A673 (cell line): ENCODE results near the gene NUDT11. TPM values are rescaled to one million over a fixed set of nuclear protein-coding genes. Genes with fewer than 3 reads are reported as not detected.
A peak's percentile ranks its signal among the peaks of the same experiment; 100 is the strongest.
"Not testable (repeated sequence)": the region's sequence is repeated elsewhere in the genome, so short reads cannot be mapped to it uniquely, and the experiment has no call there.

Experiments
- Bru-seq: library from RNA; stranded (reverse); fragments of 400-500 nt; gene quantifications from one replicate; lab custom pipeline; 2021; lab: Mats Ljungman, UMichigan
- BruChase-seq, 2 experiments: library from RNA; stranded (reverse); fragments of 400-500 nt; gene quantifications; one replicate each; lab custom pipeline; 2021; lab: Mats Ljungman, UMichigan
- BruUV-seq: library from RNA; stranded (reverse); fragments of 400-500 nt; replicated peaks from 2 replicates; lab custom pipeline; 2021; lab: Mats Ljungman, UMichigan
- CTCF ChIA-PET: fragments of 300-600 bp; sonication (Branson Sonifier 250); formaldehyde crosslinking; loops from one replicate; lab custom pipeline; 2022; ENCODE audit warnings: antibody characterized with exemption; lab: Charles Lee
- POLR2A ChIA-PET: fragments of 300-600 bp; sonication (Branson Sonifier 250); formaldehyde crosslinking; loops from one replicate; lab custom pipeline; 2022; ENCODE audit warnings: antibody characterized with exemption; ENCODE audit not compliant: low non-redundant PET; lab: Charles Lee
- DNase-seq: peaks from one replicate; pipeline ENCODE4 v3.0.0-alpha.2; 2015; ENCODE audit warnings: low spot score
- H3K27ac ChIP-seq: fragments of 200-600 bp; sonication (generic); 2 replicates; pipeline ENCODE4 v1.5.1; 2016; ENCODE audit warnings: mixed run types, low read depth, mild to moderate bottlenecking, mixed read lengths, antibody characterized with exemption, low read length; ENCODE audit not compliant: poor library complexity, severe bottlenecking
- H3K27me3 ChIP-seq: fragments of 200-600 bp; sonication (generic); replicated peaks from 2 replicates; pipeline ENCODE4 v1.6.1; 2017; ENCODE audit warnings: mixed run types, low read depth, mild to moderate bottlenecking, mixed read lengths, antibody characterized with exemption, low read length; ENCODE audit not compliant: insufficient read depth, poor library complexity
- H3K36me3 ChIP-seq: fragments of 200-600 bp; sonication (generic); 2 replicates; pipeline ENCODE4 v1.6.1; 2016; ENCODE audit warnings: mixed run types, mild to moderate bottlenecking, mixed read lengths, antibody characterized with exemption, low read length; ENCODE audit not compliant: insufficient read depth, poor library complexity, severe bottlenecking
- H3K4me1 ChIP-seq: fragments of 200-600 bp; sonication (generic); 2 replicates; pipeline ENCODE4 v1.6.1; 2017; ENCODE audit warnings: mixed run types, mild to moderate bottlenecking, mixed read lengths, antibody characterized with exemption, low read length; ENCODE audit not compliant: insufficient read depth, poor library complexity, severe bottlenecking
- H3K4me3 ChIP-seq: fragments of 200-600 bp; sonication (generic); 2 replicates; pipeline ENCODE4 v1.5.1; 2016; ENCODE audit warnings: low read depth, mixed run types, mild to moderate bottlenecking, mixed read lengths, low read length; ENCODE audit not compliant: poor library complexity, severe bottlenecking
- H3K9me3 ChIP-seq: fragments of 200-600 bp; sonication (generic); 2 replicates; pipeline ENCODE4 v1.6.1; 2016; ENCODE audit warnings: mixed run types, low read depth, mild to moderate bottlenecking, mixed read lengths, antibody characterized with exemption, low read length; ENCODE audit not compliant: poor library complexity, severe bottlenecking
- EZH2 ChIP-seq: fragments of 200-600 bp; sonication (generic); IDR thresholded peaks from 2 replicates; pipeline ENCODE4 v1.6.1; 2017; ENCODE audit warnings: borderline replicate concordance, low read depth, mild to moderate bottlenecking, mixed read lengths, antibody characterized with exemption, low read length; ENCODE audit not compliant: poor library complexity, severe bottlenecking
- intact Hi-C: fragments of 100-400 bp; cut with micrococcal nuclease; formaldehyde crosslinking; loops from one replicate; pipeline ENCODE4 v1.10.0; 2022; ENCODE audit not compliant: unreplicated experiment
- long read RNA-seq: library from polyadenylated mRNA; stranded (forward); transcript quantifications from one replicate; pipeline ENCODE4 v2.0.0, GENCODE V29; 2022
- total RNA-seq: library from RNA; stranded (reverse); gene quantifications from 2 replicates; pipeline ENCODE4 v1.2.3, GENCODE V29; 2021
- TF ChIP-seq, protein P1 (sequence below): fragments of 300-800, 200-600 bp; sonication (generic); conservative IDR thresholded peaks from 2 replicates; pipeline ENCODE4 v1.5.1; 2017; ENCODE audit warnings: low read depth, mild to moderate bottlenecking, antibody characterized with exemption, low read length, moderate library complexity, mixed read lengths

NUDT11 gene
- total RNA-seq (44.6 and 52.4 TPM in 2 replicates), Bru-seq, nascent RNA (percentile 87 among the genes with signal in this experiment), BruChase-seq, experiment 1, labeled RNA remaining after a 2-hour chase (percentile 94 among the genes with signal in this experiment), BruChase-seq, experiment 2, labeled RNA remaining after a 6-hour chase (percentile 97 among the genes with signal in this experiment)
- long read RNA-seq, transcript NUDT11-201 (2 exons, 2,385 nt): major isoform, 266 of 271 reads
- long read RNA-seq, partial matches to known transcripts: 0 of 271 reads
- long read RNA-seq, other reads (novel, unspliced or antisense): 5 of 271 reads

DNA sequence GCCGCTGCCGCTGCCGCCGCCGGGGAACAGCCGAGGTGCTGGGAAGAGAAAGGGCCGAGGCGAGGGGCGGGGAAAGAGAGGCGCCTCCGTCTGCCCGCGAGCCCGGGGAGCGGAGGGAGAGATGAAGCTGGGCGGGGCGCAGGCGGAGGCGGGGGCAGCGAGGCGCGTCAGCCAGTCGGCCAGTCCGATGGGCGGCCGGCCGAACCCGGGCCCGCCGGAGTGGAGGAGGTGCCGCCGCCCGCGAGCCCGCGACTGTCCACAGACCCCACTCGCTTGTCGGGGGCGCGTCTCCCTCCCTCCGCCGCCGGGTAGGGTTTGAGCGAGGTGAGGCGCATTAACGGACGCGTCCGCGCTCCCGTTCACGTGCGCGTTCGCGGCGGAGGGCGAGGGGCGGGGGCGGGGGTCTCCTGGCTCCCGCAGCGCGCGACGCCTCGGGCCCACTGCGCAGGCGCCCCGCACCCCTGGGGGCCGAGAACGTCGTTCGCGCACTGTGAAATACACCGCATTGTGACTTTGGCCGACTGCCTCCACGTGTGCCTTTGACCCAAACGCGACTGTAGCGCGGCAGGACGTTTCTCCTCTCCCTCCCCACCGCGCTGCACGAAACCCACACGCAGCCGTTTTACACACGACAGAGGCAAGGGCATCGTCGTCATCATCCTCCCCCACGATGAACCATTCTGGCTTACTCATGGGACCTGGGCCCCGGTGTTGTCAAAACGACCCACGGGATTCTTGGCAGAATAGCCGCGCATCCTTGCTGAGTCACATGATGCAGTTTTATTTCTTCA lies at the start of gene NUDT11:
NUDT11 (minus strand) TSS at position 92 of the 791 bp plus-strand sequence. CDS start 148 bp downstream, outside the sequence.
- Histone ChIP-seq H3K36me3 (no peaks in the 10 kb centered on the region), H3K4me3 (peak within 1 kb of the TSS; percentile 60), H3K27ac (peak within 1 kb of the TSS; percentile 47), H3K9me3 (no peaks in the 10 kb centered on the region), H3K4me1 (no peaks in the 10 kb centered on the region), H3K27me3 (no peaks in the 10 kb centered on the region)
- no peak for TF ChIP-seq EZH2
- TF ChIP-seq, protein P1, sequence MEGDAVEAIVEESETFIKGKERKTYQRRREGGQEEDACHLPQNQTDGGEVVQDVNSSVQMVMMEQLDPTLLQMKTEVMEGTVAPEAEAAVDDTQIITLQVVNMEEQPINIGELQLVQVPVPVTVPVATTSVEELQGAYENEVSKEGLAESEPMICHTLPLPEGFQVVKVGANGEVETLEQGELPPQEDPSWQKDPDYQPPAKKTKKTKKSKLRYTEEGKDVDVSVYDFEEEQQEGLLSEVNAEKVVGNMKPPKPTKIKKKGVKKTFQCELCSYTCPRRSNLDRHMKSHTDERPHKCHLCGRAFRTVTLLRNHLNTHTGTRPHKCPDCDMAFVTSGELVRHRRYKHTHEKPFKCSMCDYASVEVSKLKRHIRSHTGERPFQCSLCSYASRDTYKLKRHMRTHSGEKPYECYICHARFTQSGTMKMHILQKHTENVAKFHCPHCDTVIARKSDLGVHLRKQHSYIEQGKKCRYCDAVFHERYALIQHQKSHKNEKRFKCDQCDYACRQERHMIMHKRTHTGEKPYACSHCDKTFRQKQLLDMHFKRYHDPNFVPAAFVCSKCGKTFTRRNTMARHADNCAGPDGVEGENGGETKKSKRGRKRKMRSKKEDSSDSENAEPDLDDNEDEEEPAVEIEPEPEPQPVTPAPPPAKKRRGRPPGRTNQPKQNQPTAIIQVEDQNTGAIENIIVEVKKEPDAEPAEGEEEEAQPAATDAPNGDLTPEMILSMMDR: no peak
- intact Hi-C loops: no loop called here
- CTCF ChIA-PET: interaction anchor here (0.7 kb wide), 1 partner anchor 9 kb away, joined by 3 read pairs; no protein-coding TSS in a partner anchor
- POLR2A ChIA-PET: no interaction called here
- DNase-seq: peak; percentile 78
- no TSS peak for BruUV-seq

DNA sequence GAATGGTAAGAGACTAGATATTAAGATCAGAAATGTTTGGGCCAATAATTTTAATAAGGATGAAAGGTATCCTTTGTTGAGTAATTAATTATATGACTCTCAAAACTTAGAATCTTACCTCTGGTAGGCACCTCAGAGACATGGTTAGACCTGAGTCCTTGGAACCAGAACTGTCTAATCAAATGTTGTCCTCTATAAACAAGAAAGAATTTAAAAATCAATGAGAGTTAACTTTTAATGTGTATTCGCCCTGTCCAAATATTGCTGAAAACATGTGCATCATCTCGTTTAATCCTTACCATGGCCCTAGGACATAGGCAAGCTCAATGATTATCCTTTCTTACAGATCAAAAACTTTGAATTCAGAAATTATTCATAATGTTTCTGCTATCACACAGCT lies 24.0 kb upstream of the NUDT11 start:
- H3K36me3 ChIP-seq: no peaks in the 10 kb centered on the region
- intact Hi-C loops: no loop called here
- POLR2A ChIA-PET: no interaction called here
- no peaks in the 10 kb centered on the region for H3K27me3 ChIP-seq
- TF ChIP-seq, protein P1: no peak
- TF ChIP-seq EZH2: no peak
- no peaks in the 10 kb centered on the region for H3K9me3 ChIP-seq
- no peaks in the 10 kb centered on the region for H3K4me1 ChIP-seq
- BruUV-seq: no TSS peak
- no peak for DNase-seq
- no peak overlapping the region for H3K4me3 ChIP-seq
- CTCF ChIA-PET: no interaction called here
- H3K27ac ChIP-seq: no peak overlapping the region

DNA sequence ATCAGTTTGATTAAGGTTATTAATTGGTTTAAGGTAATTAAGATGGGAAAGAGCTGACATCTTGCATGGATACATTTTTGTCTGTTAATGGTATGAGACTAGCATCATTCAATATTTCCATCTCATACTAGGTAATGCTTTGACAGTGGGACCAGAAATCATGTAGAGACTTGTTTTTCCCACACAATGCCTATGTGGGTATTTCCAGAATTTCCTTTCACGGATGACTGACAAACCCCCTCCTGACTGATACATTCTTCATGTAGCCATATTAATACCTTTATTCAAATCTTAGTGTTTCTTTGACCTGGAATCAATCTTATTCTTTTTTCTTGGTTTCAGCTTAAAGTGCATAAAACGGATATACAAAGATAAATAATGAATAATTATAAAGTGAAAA lies 22.7 kb upstream of the NUDT11 start:
- H3K36me3 ChIP-seq, DNase-seq, H3K27ac ChIP-seq, intact Hi-C loops, H3K4me3 ChIP-seq, H3K9me3 ChIP-seq, BruUV-seq, H3K27me3 ChIP-seq, CTCF ChIA-PET, H3K4me1 ChIP-seq, POLR2A ChIA-PET: not testable (repeated sequence)
